Osteoblast (primary cell): ENCODE data around the gene CBX1. TPM values are rescaled to one million over a fixed set of nuclear protein-coding genes. Genes with fewer than 3 reads are reported as not detected.
A peak's percentile ranks its signal among the peaks of the same experiment; 100 is the strongest.

Experiments
- DNase-seq: peaks from one replicate; pipeline ENCODE4 v3.0.0; 2011; ENCODE audit warnings: low spot score, mixed read lengths; ENCODE audit not compliant: insufficient read length; ENCODE audit errors: missing footprints
- H2AFZ ChIP-seq: 2 replicates; pipeline ENCODE4 v1.6.0; 2011; ENCODE audit warnings: mild to moderate bottlenecking, low read length
- H3K27ac ChIP-seq: 2 replicates; pipeline ENCODE4 v1.5.1; 2011; ENCODE audit warnings: mild to moderate bottlenecking, low read depth, low read length, moderate library complexity
- H3K27me3 ChIP-seq: 2 replicates; pipeline ENCODE4 v1.6.0; 2012; ENCODE audit warnings: mild to moderate bottlenecking, control low read depth, inconsistent platforms, low read length, moderate library complexity; ENCODE audit not compliant: insufficient read depth
- H3K36me3 ChIP-seq: 2 replicates; pipeline ENCODE4 v1.5.1; 2011; ENCODE audit warnings: mild to moderate bottlenecking, low read length, control low read depth, moderate library complexity; ENCODE audit not compliant: insufficient read depth
- H3K4me1 ChIP-seq: 2 replicates; pipeline ENCODE4 v1.5.1; 2011; ENCODE audit warnings: mild to moderate bottlenecking, low read length, control low read depth, moderate library complexity; ENCODE audit not compliant: insufficient read depth
- H3K4me2 ChIP-seq: 2 replicates; pipeline ENCODE4 v1.6.0; 2011; ENCODE audit warnings: mild to moderate bottlenecking, low read length; ENCODE audit not compliant: insufficient read depth
- H3K4me3 ChIP-seq: fragments of 200-600 bp; sonication (generic); 3 replicates; pipeline ENCODE4 v1.5.1; 2012; ENCODE audit warnings: mild to moderate bottlenecking, low read length, inconsistent platforms; ENCODE audit not compliant: insufficient read depth
- H3K79me2 ChIP-seq: 2 replicates; pipeline ENCODE4 v1.6.0; 2012; ENCODE audit warnings: mild to moderate bottlenecking, low read length, control low read depth, inconsistent platforms; ENCODE audit not compliant: insufficient read depth
- H3K9me3 ChIP-seq: 2 replicates; pipeline ENCODE4 v1.5.1; 2011; ENCODE audit warnings: low read depth, low read length, control low read depth
- H4K20me1 ChIP-seq: 2 replicates; pipeline ENCODE4 v1.6.0; 2012; ENCODE audit warnings: mild to moderate bottlenecking, low read length, control low read depth; ENCODE audit not compliant: insufficient read depth
- CTCF ChIP-seq: IDR thresholded peaks from 2 replicates; pipeline ENCODE4 v1.5.1; 2011; ENCODE audit warnings: mild to moderate bottlenecking, low read depth, low read length, moderate library complexity; ENCODE audit errors: extremely low read depth
- total RNA-seq: library from RNA; depleted of rRNA; stranded (reverse); fragments of >200 nt; gene quantifications from 2 replicates; pipeline ENCODE4 v1.2.3, GENCODE V29; 2012

CBX1 gene
- total RNA-seq, 1 donor: 30.0 TPM

- Histone ChIP-seq H3K27me3 (no peaks in the 10 kb centered on the region), H3K4me3 (peak overlapping the region; percentile 21), H3K79me2 (peaks cover 84% of the 10 kb centered on the region), H3K4me2 (peak overlapping the region; percentile 100), H3K27ac (peak overlapping the region; percentile 96), H4K20me1 (peaks cover 54% of the 10 kb centered on the region), H2AFZ (no peak overlapping the region), H3K4me1 (peaks cover 57% of the 10 kb centered on the region), H3K9me3 (no peaks in the 10 kb centered on the region), H3K36me3 (peaks cover 52% of the 10 kb centered on the region)
- DNase-seq: peak; percentile 71
- no peak for TF ChIP-seq CTCF
Measured at GRCh38 chr17:48054238-48055185, 46.8 kb downstream of the CBX1 start.

- H3K4me2 ChIP-seq: peak overlapping the region; percentile 100
- no peak for DNase-seq
- H3K9me3 ChIP-seq: no peaks in the 10 kb centered on the region
- no peak overlapping the region for H2AFZ ChIP-seq
- H3K36me3 ChIP-seq: peaks cover 45% of the 10 kb centered on the region
- H4K20me1 ChIP-seq: peaks cover 54% of the 10 kb centered on the region
- no peaks in the 10 kb centered on the region for H3K27me3 ChIP-seq
- no peak for TF ChIP-seq CTCF
- peak overlapping the region; percentile 96 for H3K27ac ChIP-seq
- peaks cover 84% of the 10 kb centered on the region for H3K79me2 ChIP-seq
- peaks cover 62% of the 10 kb centered on the region for H3K4me1 ChIP-seq
- H3K4me3 ChIP-seq: peak overlapping the region; percentile 21
Measured at GRCh38 chr17:48053758-48054237, 47.5 kb downstream of the CBX1 start.

GRCh38 chr17:48052956-48053757 lies 48.1 kb downstream of the CBX1 start:
- Histone ChIP-seq H3K4me1 (peaks cover 62% of the 10 kb centered on the region), H3K4me3 (peak overlapping the region; percentile 13), H4K20me1 (peaks cover 54% of the 10 kb centered on the region), H3K36me3 (peaks cover 38% of the 10 kb centered on the region), H3K27me3 (no peaks in the 10 kb centered on the region), H2AFZ (no peak overlapping the region), H3K9me3 (no peaks in the 10 kb centered on the region), H3K79me2 (peaks cover 81% of the 10 kb centered on the region), H3K27ac (peak overlapping the region; percentile 96), H3K4me2 (peak overlapping the region; percentile 100)
- TF ChIP-seq CTCF: no peak
- DNase-seq: peak; percentile 61
